GM12801 (cell line): ENCODE results near the gene MAPT.

ENCODE experiments used
- TF ChIP-seq, protein P1 (sequence below): IDR thresholded peaks from one replicate; pipeline ENCODE4 v1.5.1; 2011; ENCODE audit warnings: control low read depth; ENCODE audit not compliant: insufficient read length; ENCODE audit errors: extremely low read depth

Gene MAPT

DNA sequence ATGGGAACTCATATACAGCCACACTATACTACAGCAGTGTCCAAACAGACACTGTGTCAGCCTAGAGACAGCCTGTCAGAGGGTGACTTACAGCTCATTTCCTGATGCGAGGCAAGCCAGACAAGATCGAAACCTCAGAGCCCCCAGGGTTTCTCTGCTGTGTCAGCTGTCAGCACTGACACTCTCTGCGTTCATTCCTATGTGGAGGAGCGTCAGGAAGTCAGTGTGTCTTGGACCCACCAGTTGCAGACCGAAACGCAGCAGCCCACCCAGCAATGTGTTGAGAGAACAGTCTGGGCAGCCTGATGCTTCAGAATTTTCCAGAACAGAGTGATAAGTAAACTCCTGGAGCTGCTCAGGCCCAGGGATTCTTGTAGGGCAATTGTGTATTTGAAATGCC, 20.6 kb upstream of the MAPT start:
- TF ChIP-seq, protein P1, sequence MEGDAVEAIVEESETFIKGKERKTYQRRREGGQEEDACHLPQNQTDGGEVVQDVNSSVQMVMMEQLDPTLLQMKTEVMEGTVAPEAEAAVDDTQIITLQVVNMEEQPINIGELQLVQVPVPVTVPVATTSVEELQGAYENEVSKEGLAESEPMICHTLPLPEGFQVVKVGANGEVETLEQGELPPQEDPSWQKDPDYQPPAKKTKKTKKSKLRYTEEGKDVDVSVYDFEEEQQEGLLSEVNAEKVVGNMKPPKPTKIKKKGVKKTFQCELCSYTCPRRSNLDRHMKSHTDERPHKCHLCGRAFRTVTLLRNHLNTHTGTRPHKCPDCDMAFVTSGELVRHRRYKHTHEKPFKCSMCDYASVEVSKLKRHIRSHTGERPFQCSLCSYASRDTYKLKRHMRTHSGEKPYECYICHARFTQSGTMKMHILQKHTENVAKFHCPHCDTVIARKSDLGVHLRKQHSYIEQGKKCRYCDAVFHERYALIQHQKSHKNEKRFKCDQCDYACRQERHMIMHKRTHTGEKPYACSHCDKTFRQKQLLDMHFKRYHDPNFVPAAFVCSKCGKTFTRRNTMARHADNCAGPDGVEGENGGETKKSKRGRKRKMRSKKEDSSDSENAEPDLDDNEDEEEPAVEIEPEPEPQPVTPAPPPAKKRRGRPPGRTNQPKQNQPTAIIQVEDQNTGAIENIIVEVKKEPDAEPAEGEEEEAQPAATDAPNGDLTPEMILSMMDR = no peak

DNA sequence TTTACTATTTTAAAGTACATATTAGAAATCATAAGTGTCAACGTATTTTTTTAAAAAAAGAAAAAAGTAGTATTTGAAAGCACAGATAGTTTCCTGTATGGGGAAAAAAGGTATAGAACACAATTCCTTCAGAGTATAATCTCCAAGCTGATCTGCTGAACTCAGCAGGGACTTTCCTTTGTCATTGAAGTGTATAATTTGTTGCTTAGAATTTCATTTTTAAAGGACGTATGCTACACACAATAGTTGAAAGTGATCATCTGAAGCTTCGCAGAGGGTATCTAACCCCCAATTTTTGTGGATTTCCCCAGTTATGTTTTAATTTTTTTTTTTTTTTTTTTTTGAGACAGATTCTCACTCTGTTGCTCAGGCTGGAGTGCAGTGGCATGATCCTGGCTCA, 20.2 kb upstream of the MAPT start:
- TF ChIP-seq, protein P1 = no peak

DNA sequence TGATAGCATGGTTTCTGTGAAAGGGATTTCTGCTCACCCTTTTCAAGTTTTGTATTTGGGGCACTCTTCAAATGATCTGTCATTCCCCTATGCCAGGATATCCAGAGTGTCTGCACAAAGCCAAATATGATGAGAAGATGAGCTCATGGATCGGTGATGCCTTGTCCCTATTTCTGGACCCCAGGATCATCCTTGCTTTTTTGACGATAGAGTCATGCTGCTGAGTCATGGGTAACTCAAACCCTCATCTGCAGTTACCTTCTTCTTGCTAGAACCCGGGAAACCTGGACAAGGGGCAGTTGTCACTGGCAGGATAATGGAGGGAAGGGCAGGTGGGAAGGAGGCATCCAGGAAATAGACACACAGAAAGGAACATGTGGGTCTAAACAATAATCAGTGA, 17.8 kb upstream of the MAPT start:
- TF ChIP-seq, protein P1 = no peak

DNA sequence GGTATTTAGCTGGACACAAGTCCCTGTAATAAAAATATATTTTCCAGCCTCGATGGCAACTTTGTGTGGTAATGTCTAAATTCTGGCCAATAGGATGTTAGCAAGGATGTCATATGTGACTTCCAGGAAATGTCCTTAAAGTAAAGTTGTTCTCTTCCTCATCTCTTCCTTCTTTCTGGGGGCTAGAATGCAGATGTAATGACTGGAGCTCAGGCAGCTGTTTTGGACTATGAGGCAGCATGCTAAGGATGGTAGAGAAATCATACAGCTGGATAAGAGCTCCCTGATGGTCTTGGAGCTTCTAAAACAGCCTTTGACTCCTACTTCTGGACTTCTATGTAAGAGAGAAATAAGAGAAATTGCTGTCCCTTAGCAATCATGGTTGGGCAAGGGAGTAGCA, 16.9 kb upstream of the MAPT start:
- TF ChIP-seq, protein P1 = no peak

DNA sequence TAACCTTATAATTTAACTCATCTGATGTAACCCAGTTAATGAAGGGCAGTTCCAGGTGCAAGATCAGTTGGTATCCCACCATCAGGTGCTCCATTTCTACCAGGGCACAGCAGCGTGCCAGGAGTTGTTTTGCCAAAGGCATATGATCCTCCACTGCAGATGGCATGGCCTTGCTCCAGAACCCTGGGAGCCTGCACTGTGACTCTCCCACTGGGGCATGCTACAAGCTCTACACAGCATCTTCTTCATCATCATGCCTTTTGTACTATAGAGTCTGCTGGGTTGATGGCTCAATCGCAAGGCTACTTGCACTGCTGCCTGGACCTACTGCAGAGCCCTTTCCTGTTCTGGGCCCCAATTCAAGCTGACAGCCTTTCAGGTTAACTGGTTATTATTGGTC, 11.3 kb upstream of the MAPT start:
- TF ChIP-seq, protein P1 = no peak

DNA sequence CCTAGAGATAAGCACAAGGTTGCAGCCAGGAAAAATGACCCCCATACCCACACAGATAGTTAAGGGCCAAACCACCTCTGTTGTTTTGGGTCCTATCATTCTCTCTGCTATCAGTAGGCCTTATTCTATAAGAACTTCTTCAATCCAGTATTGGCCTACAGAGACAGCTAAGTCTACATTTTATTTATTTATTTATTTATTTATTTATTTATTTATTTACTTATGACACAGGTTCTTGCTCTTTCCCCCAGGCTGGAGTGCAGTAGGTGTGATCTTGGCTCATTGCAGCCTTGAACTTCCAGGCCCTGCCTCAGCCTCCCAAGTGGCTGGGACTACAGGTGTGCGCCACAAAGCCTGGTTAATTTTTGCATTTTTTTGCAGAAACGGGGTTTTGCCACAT, 7.5 kb upstream of the MAPT start:
- TF ChIP-seq, protein P1 = no peak

DNA sequence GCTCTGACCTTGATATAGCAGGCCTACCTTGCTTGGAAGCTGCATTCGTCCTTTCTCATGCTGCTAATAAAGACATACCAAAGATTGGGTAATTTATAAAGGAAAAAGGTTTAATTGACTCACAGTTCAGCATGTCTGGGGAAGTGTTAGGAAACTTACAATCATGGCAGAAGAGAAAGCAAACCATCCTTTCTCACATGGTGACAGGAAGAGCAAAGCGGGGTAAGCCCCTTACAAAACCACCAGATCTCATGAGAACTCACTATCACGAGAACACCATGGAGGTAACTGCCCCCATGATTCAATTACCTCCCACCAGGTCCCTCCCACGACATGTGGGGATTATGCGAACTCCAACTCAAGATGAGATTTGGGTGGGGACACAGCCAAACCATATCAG, 6.0 kb upstream of the MAPT start:
- TF ChIP-seq, protein P1 = no peak

DNA sequence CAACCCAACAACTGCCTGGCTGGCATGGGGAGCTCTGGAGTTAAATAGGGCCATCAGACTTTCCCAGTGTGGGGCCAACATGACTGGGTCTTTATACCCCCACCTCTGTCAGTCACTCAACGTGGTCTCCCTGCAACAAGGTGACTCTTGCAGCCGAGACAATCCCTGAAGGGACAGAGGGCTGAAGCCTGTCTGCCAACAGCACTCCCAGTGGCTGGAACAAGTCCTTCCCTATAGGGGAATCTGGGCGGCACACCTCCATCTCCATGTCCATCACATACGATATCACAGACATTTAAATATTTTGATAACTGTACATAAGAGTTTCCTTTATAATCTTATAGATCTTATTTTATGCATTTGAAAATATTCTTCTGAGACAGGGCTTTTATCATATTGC, 4.8 kb upstream of the MAPT start:
- TF ChIP-seq, protein P1 = no peak
